HepG2 (cell line): Measurements from ENCODE around the gene MBD5. TPM values are rescaled to one million over a fixed set of nuclear protein-coding genes. Genes with fewer than 3 reads are reported as not detected.

Source experiments
- ARNT2 ChIP-seq: sonication (generic); formaldehyde crosslinking; IDR thresholded peaks from 2 replicates; pipeline ENCODE4 v1.8.0; 2022; ENCODE audit warnings: mild to moderate bottlenecking, low read depth, missing genetic modification reagents, moderate library complexity
- FOXM1 ChIP-seq: sonication (generic); formaldehyde crosslinking; IDR thresholded peaks from 2 replicates; pipeline ENCODE4 v1.5.0; 2020; ENCODE audit warnings: missing genetic modification reagents
- MIER2 ChIP-seq: IDR thresholded peaks from 2 replicates; pipeline ENCODE4 v1.6.1; 2016; ENCODE audit warnings: missing biosample characterization, missing genetic modification reagents
- MIER3 ChIP-seq: IDR thresholded peaks from 2 replicates; pipeline ENCODE4 v1.6.1; 2016; ENCODE audit warnings: missing compliant biosample characterization, borderline replicate concordance
- MLLT10 ChIP-seq: sonication (generic); formaldehyde crosslinking; IDR thresholded peaks from 2 replicates; pipeline ENCODE4 v1.4.0; 2020; ENCODE audit warnings: missing genetic modification reagents
- SMARCE1 ChIP-seq: fragments of 450-650 bp; IDR thresholded peaks from 2 replicates; pipeline ENCODE4 v1.6.1; 2017; ENCODE audit warnings: borderline replicate concordance
- THRA ChIP-seq: sonication (generic); formaldehyde crosslinking; IDR thresholded peaks from 2 replicates; pipeline ENCODE4 v1.4.0; 2020; ENCODE audit warnings: missing genetic modification reagents, borderline replicate concordance
- ZFP90 ChIP-seq: sonication (generic); formaldehyde crosslinking; IDR thresholded peaks from 2 replicates; pipeline ENCODE4 v1.8.0; 2022; ENCODE audit warnings: missing genetic modification reagents, mild to moderate bottlenecking, inconsistent platforms, borderline replicate concordance
- ZNF609 ChIP-seq: sonication (generic); formaldehyde crosslinking; IDR thresholded peaks from 2 replicates; pipeline ENCODE4 v1.4.0; 2020; ENCODE audit warnings: mild to moderate bottlenecking, missing genetic modification reagents, borderline replicate concordance
- polyA plus RNA-seq, 8 experiments: library from polyadenylated mRNA; depleted of rRNA in 3 of 8; stranded (reverse) in 7 of 8; unstranded in 1 of 8; fragments of >200 nt; fragmentation: Illumina TruSeq in 4 of 8; extraction: Trizol in 4 of 8; gene quantifications; 2 replicates each; pipeline versions ENCODE4 v1.2.1 to v1.2.3, GENCODE V29; 2011 to 2016; ENCODE audit warnings: low read depth in 4 of 8, missing spikeins in 1 of 8, mixed read lengths in 1 of 8; ENCODE audit not compliant: insufficient read depth in 1 of 8
- total RNA-seq, 5 experiments: library from RNA; depleted of rRNA; stranded (reverse); fragments of >200 nt; fragmentation: Illumina TruSeq; extraction: Trizol; gene quantifications; 2 replicates each; pipeline ENCODE4 v1.2.3, GENCODE V29; 2016; ENCODE audit warnings: low read depth in 1 of 5
- TF ChIP-seq, protein P1 (sequence below): sonication (generic); formaldehyde crosslinking; IDR thresholded peaks from 2 replicates; pipeline ENCODE4 v1.4.0; 2020; ENCODE audit warnings: mild to moderate bottlenecking, missing genetic modification reagents
- TF ChIP-seq, protein P2 (sequence below): sonication (generic); formaldehyde crosslinking; IDR thresholded peaks from 2 replicates; pipeline ENCODE4 v1.9.0; 2021; ENCODE audit warnings: missing genetic modification reagents, borderline replicate concordance

Gene MBD5
- total and polyA plus RNA-seq, 2 of the 13 experiments (the other 11 are each of a cell fraction or from before 2014, with no cell fraction given): 13.5 to 26.4 TPM

DNA sequence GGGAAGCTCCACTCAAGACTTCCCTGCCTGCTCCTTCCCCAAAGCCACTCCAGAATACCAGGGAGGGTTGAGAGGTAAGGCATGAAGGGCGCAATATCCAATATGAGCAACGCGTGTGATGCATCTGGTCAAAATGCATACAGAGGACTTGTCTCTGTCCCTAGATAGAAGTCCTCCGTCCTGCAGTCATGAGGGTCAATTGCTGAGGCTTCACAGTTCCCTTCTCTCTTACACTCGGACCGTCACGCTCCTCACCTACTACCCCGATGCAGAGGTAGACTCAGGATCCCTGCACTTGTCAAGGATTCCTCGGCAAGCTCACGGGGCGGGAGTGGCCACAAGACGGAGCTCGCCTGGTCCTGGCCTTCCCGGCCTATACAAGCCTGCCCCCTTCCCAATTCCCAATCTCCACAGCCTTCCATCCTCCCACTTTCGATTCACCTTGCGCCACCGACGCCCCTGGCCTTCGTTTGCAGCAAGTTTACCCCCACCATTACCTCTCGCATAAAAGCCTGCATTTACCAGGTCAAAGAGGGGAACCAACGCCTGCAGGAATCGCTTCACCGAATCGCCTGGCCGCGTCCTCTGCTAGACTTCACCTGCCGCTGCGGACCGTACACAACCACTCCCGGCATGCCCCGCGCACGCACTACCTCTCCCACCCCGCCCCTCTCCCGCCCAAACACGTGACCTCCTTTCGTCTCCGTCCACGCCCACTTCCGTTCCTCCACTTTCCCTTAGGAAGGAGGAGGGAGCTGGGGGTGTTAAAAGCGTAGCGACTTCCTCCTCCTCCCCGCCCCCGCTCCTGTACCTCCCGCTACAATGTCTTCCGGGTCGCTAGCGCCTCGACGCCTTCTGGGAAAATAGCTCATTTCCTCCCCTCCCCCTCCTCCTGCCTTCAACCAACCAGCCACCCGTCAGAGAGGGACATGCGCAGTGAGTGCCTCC lies 506 bp upstream of the MBD5 start, which contains the start of gene ORC4 (continued):
- 0 out of 2 replicates have a peak, but pooled peaks have one; percentile 21 for TF ChIP-seq MIER2
- peak; percentile 61; the same call in 1 of the 2 replicates for TF ChIP-seq ZNF609 (CRISPR knock-in tag)
- TF ChIP-seq MLLT10 (CRISPR knock-in tag): no peak
- TF ChIP-seq, protein P1, sequence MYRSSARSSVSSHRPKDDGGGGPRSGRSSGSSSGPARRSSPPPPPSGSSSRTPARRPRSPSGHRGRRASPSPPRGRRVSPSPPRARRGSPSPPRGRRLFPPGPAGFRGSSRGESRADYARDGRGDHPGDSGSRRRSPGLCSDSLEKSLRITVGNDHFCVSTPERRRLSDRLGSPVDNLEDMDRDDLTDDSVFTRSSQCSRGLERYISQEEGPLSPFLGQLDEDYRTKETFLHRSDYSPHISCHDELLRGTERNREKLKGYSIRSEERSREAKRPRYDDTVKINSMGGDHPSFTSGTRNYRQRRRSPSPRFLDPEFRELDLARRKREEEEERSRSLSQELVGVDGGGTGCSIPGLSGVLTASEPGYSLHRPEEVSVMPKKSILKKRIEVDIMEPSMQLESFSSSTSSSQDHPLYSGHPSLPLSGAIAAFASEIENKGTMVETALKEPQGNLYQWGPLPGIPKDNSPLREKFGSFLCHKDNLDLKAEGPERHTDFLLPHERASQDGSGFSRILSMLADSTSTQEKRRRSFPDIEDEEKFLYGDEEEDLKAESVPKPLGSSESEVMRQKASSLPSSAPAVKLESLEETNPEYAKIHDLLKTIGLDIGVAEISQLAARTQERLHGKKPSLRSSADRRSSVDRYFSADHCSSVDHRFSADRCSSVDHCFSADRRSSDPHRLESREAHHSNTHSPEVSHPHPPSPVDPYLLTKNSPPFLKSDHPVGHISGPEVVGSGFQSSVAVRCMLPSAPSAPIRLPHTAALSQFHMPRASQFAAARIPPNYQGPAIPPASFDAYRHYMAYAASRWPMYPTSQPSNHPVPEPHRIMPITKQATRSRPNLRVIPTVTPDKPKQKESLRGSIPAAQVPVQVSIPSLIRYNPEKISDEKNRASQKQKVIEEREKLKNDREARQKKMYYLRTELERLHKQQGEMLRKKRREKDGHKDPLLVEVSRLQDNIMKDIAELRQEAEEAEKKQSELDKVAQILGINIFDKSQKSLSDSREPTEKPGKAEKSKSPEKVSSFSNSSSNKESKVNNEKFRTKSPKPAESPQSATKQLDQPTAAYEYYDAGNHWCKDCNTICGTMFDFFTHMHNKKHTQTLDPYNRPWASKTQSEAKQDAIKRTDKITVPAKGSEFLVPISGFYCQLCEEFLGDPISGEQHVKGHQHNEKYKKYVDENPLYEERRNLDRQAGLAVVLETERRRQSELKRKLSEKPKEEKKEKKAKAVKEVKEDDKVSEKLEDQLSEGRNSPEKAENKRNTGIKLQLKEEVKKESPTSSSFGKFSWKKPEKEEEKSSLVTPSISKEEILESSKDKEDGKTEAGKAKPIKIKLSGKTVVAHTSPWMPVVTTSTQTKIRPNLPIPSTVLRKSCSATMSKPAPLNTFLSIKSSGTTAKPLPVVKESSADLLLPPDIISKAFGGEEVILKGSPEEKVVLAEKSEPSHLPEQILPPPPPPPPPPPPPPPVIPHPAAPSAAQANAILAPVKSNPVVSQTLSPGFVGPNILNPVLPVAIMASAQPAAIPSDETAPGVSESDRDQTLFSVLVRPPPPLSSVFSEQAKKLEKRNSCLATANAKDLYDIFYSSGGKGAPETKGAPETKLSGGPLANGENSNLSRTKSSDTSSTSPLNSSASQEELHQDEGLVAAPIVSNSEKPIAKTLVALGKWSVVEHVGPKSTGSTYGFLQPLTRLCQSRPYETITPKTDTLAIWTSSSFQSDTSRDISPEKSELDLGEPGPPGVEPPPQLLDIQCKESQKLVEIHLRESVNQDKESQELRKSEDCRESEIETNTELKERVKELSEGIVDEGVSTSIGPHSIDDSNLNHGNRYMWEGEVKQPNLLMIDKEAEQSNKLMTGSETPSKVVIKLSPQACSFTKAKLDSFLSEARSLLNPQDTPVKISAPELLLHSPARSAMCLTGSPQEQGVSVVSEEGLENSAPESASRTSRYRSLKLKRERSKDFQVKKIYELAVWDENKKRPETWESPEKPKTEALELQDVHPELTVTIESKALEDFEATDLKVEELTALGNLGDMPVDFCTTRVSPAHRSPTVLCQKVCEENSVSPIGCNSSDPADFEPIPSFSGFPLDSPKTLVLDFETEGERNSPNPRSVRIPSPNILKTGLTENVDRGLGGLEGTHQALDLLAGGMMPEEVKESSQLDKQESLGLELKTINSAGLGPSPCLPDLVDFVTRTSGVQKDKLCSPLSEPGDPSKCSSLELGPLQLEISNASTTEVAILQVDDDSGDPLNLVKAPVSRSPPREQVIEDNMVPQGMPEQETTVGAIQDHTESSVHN (CRISPR knock-in tag): peak; percentile 91; the same call in 1 of the 2 replicates
- TF ChIP-seq SMARCE1: no peak
- TF ChIP-seq, protein P2, sequence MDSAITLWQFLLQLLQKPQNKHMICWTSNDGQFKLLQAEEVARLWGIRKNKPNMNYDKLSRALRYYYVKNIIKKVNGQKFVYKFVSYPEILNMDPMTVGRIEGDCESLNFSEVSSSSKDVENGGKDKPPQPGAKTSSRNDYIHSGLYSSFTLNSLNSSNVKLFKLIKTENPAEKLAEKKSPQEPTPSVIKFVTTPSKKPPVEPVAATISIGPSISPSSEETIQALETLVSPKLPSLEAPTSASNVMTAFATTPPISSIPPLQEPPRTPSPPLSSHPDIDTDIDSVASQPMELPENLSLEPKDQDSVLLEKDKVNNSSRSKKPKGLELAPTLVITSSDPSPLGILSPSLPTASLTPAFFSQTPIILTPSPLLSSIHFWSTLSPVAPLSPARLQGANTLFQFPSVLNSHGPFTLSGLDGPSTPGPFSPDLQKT: no peak
- TF ChIP-seq MIER3 (CRISPR knock-in tag): peak; percentile 85
- 0 out of 2 replicates have a peak, but pooled peaks have one; percentile 72 for TF ChIP-seq ARNT2 (CRISPR knock-in tag)
- TF ChIP-seq ZFP90 (CRISPR knock-in tag): peak; percentile 99
- 0 out of 2 replicates have a peak, but pooled peaks have one; percentile 36 for TF ChIP-seq FOXM1 (CRISPR knock-in tag)
- no peak; the same call in 1 of the 2 replicates for TF ChIP-seq THRA (CRISPR knock-in tag)
